ENCODE results near the gene WASHC4. TPM values are rescaled to one million over a fixed set of nuclear protein-coding genes. Genes with fewer than 3 reads are reported as not detected.

WASHC4 gene
- total RNA-seq, 1 experiment from 2014 or later = 41.2 TPM

- Histone ChIP-seq H3K4me2 (ENCODE audit: insufficient read depth, insufficient read length, low read length) (no peak overlapping the region), H4K8ac (replicated peaks; ENCODE audit: insufficient read length, low read depth, low read length) (no peak overlapping the region), H3T11ph (ENCODE audit: low read length) (no peak overlapping the region), H3K18ac (ENCODE audit: insufficient read length, low read depth, low read length) (no peak overlapping the region), H3K4me1 (ENCODE audit: insufficient read depth, low read length) (no peaks in the 10 kb centered on the region), H3K4ac (ENCODE audit: low read depth, low read length) (no peak overlapping the region), H3K27me3 (ENCODE audit: insufficient read depth, low read length) (no peaks in the 10 kb centered on the region), H3K23ac (ENCODE audit: insufficient read length, low read depth, low read length) (no peak overlapping the region), H3K27ac (ENCODE audit: insufficient read length, low read depth, low read length) (no peak overlapping the region), H2BK15ac (ENCODE audit: low read depth, low read length) (no peak overlapping the region), H2BK120ac (ENCODE audit: low read depth, low read length, poor library complexity, severe bottlenecking) (no peak overlapping the region), H3K9ac (ENCODE audit: extremely low read depth, insufficient read length, low read length) (no peak overlapping the region), H2BK12ac (ENCODE audit: insufficient read length, low read depth, low read length) (no peak overlapping the region), H3K79me2 (ENCODE audit: insufficient read depth, low read length) (no peaks in the 10 kb centered on the region), H3K14ac (ENCODE audit: insufficient read depth, low read length) (no peak overlapping the region), H3K23me2 (ENCODE audit: insufficient read length, low read depth, low read length, poor library complexity, severe bottlenecking) (no peaks in the 10 kb centered on the region), H2BK5ac (ENCODE audit: insufficient read length, low read length) (no peak overlapping the region), H3K79me1 (ENCODE audit: insufficient read depth, low read depth, low read length, poor library complexity, severe bottlenecking) (no peaks in the 10 kb centered on the region), H2BK20ac (ENCODE audit: low read depth, low read length, poor library complexity, severe bottlenecking) (no peak overlapping the region), H4K5ac (ENCODE audit: insufficient read length, low read depth, low read length) (no peak overlapping the region), H4K20me1 (ENCODE audit: control insufficient read depth, insufficient read depth, insufficient read length) (no peaks in the 10 kb centered on the region), H4K91ac (ENCODE audit: insufficient read length, low read depth, low read length) (no peak overlapping the region), H3K56ac (ENCODE audit: insufficient read length, low read depth, low read length) (no peak overlapping the region), H3K9me3 (ENCODE audit: control insufficient read depth, low read depth, low read length) (no peaks in the 10 kb centered on the region), H2AK5ac (ENCODE audit: insufficient read length, low read length) (no peak overlapping the region), H2AFZ (ENCODE audit: low read length) (no peak overlapping the region)
- DNase-seq = no peak
- Mint-ChIP-seq H3K27ac (no peak overlapping the region), H3K9me3 (no peaks in the 10 kb centered on the region), H3K36me3 (ENCODE audit: insufficient read depth in 1 of 3, low read depth in 3 of 3) (peaks cover 6 to 48% (median 31%) of the 10 kb centered on the region in 3 experiments; a peak in 5 of 7 replicates), H3K4me1 (no peaks in the 10 kb centered on the region), H3K4me3 (no peak overlapping the region), H3K27me3 (ENCODE audit: low read depth) (no peaks in the 10 kb centered on the region)
- TF ChIP-seq CTCF (conservative IDR thresholded peaks at IDR 0.05) = no peak
Observed at GRCh38 chr12:105167346-105167745, 59.8 kb downstream of the WASHC4 start.
